ENCODE measurements around the gene PPP1R7. TPM values are rescaled to one million over a fixed set of nuclear protein-coding genes. Genes with fewer than 3 reads are reported as not detected.

Gene PPP1R7
- total RNA-seq, 2 donors from 2014 or later, result 48.5 to 52.7 TPM

DNA sequence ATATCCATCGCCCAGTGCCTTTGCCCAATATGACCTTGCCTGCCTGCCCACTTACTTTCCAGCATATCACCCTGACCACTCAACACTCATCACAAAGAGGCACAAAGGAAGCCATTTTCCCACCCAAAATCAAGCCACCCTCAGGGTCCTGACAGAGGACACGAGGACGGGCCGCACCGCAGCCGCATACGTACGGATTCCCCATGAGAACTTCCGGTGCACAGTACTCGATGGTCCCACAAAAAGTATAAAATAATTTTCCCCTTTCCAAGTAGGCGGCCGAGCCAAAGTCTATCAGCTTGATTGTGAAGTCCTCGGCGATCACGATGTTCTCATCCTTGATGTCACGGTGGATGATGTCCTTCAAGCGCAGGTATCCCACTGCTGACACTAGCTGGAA, 38.2 kb upstream of the PPP1R7 start:
- TF ChIP-seq, protein P1, sequence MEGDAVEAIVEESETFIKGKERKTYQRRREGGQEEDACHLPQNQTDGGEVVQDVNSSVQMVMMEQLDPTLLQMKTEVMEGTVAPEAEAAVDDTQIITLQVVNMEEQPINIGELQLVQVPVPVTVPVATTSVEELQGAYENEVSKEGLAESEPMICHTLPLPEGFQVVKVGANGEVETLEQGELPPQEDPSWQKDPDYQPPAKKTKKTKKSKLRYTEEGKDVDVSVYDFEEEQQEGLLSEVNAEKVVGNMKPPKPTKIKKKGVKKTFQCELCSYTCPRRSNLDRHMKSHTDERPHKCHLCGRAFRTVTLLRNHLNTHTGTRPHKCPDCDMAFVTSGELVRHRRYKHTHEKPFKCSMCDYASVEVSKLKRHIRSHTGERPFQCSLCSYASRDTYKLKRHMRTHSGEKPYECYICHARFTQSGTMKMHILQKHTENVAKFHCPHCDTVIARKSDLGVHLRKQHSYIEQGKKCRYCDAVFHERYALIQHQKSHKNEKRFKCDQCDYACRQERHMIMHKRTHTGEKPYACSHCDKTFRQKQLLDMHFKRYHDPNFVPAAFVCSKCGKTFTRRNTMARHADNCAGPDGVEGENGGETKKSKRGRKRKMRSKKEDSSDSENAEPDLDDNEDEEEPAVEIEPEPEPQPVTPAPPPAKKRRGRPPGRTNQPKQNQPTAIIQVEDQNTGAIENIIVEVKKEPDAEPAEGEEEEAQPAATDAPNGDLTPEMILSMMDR (conservative IDR thresholded peaks at IDR 0.05), result no peak
- Mint-ChIP-seq H3K4me3 (no peak overlapping the region), H3K27me3 (ENCODE audit: insufficient read depth) (no peaks in the 10 kb centered on the region), H3K27ac (no peak overlapping the region), H3K9me3 (no peaks in the 10 kb centered on the region), H3K4me1 (no peaks in the 10 kb centered on the region), H3K36me3 (ENCODE audit: low read depth) (peaks cover 34% of the 10 kb centered on the region)
- H3K4me1 ChIP-seq (ENCODE audit: control insufficient read depth, insufficient read depth, low read length), result no peaks in the 10 kb centered on the region
- no peak overlapping the region for H3K4me3 ChIP-seq (ENCODE audit: low read length)
- DNase-seq, result no peak
- H3K27me3 ChIP-seq (ENCODE audit: control insufficient read depth, insufficient read depth, low read length, poor library complexity, severe bottlenecking), result no peaks in the 10 kb centered on the region
- no peak overlapping the region for H3K27ac ChIP-seq (ENCODE audit: low read depth, low read length)
- 89 to 93% methylated on average over 16 to 17 of the region's 17 CpGs for WGBS, 2 experiments (ENCODE audit: insufficient coverage in 1 of 2, insufficient read length in 1 of 2)
- H3K9me3 ChIP-seq (ENCODE audit: control insufficient read depth, low read length), result no peaks in the 10 kb centered on the region
- no peak overlapping the region for H3K9ac ChIP-seq (ENCODE audit: extremely low read depth, low read length, poor library complexity, severe bottlenecking)
- peaks cover 19% of the 10 kb centered on the region for H3K36me3 ChIP-seq (ENCODE audit: control insufficient read depth, insufficient read depth, low read length)

DNA sequence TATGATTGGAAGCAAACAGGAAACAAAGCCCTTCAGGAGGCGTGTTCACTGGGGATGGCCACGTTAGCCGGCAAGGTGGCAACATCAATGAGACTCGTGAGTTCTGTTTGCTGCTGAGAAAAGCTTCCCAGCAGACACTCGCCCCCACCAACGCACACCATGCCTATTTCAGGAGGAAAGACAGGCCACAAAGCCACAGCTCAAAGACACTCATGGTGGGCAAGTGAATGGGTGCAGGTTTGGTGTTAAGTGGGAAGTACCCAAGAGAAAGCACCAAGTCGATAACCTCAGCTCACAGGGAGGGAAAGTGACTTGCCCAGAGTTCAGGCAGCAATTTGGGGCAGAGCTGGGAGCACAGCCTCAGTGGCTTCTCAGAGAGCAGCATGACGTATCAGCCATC, 37.7 kb upstream of the PPP1R7 start:
- no peak overlapping the region for H3K4me3 ChIP-seq (ENCODE audit: low read length)
- H3K27me3 ChIP-seq (ENCODE audit: control insufficient read depth, insufficient read depth, low read length, poor library complexity, severe bottlenecking), result no peaks in the 10 kb centered on the region
- Mint-ChIP-seq H3K27ac (no peak overlapping the region), H3K9me3 (no peaks in the 10 kb centered on the region), H3K4me3 (no peak overlapping the region), H3K36me3 (ENCODE audit: low read depth) (peaks cover 31% of the 10 kb centered on the region), H3K27me3 (ENCODE audit: insufficient read depth) (no peaks in the 10 kb centered on the region), H3K4me1 (no peaks in the 10 kb centered on the region)
- no peaks in the 10 kb centered on the region for H3K4me1 ChIP-seq (ENCODE audit: control insufficient read depth, insufficient read depth, low read length)
- TF ChIP-seq, protein P1 (conservative IDR thresholded peaks at IDR 0.05), result no peak
- WGBS, 2 experiments (ENCODE audit: insufficient coverage in 1 of 2, insufficient read length in 1 of 2), result 92% methylated on average over 5 to 8 of the region's 8 CpGs
- no peak overlapping the region for H3K27ac ChIP-seq (ENCODE audit: low read depth, low read length)
- no peak for DNase-seq
- H3K9me3 ChIP-seq (ENCODE audit: control insufficient read depth, low read length), result no peaks in the 10 kb centered on the region
- H3K36me3 ChIP-seq (ENCODE audit: control insufficient read depth, insufficient read depth, low read length), result peaks cover 19% of the 10 kb centered on the region
- H3K9ac ChIP-seq (ENCODE audit: extremely low read depth, low read length, poor library complexity, severe bottlenecking), result no peak overlapping the region

DNA sequence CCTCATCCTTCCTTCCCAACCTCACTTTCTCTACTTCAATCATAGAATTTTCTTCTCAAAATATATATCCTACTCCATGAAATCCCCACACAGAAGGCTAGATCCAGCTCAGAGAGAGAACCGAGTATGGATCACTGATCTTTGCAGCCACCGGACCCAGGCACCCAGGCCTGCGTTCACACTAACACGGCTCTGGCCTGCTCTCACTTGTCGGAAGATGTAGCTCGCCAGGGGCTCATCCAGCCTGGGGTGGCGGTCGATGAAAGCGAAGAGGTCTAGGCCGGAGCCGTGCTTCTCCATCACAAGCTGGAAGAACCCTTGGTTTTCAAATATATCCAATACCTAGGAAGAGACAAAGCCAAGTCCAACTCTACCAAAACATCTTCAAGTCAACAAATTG, 35.4 kb upstream of the PPP1R7 start:
- no peak overlapping the region for H3K9ac ChIP-seq (ENCODE audit: extremely low read depth, low read length, poor library complexity, severe bottlenecking)
- H3K36me3 ChIP-seq (ENCODE audit: control insufficient read depth, insufficient read depth, low read length), result peaks cover 19% of the 10 kb centered on the region
- H3K27me3 ChIP-seq (ENCODE audit: control insufficient read depth, insufficient read depth, low read length, poor library complexity, severe bottlenecking), result no peaks in the 10 kb centered on the region
- Mint-ChIP-seq H3K4me1 (no peaks in the 10 kb centered on the region), H3K36me3 (ENCODE audit: low read depth) (peaks cover 30% of the 10 kb centered on the region), H3K27ac (no peak overlapping the region), H3K4me3 (no peak overlapping the region), H3K27me3 (ENCODE audit: insufficient read depth) (no peaks in the 10 kb centered on the region), H3K9me3 (no peaks in the 10 kb centered on the region)
- H3K27ac ChIP-seq (ENCODE audit: low read depth, low read length), result no peak overlapping the region
- TF ChIP-seq, protein P1 (conservative IDR thresholded peaks at IDR 0.05), result no peak
- WGBS, 2 experiments (ENCODE audit: insufficient coverage in 1 of 2, insufficient read length in 1 of 2), result 95 to 96% methylated on average over 11 of the region's 11 CpGs
- H3K9me3 ChIP-seq (ENCODE audit: control insufficient read depth, low read length), result no peaks in the 10 kb centered on the region
- H3K4me3 ChIP-seq (ENCODE audit: low read length), result no peak overlapping the region
- no peaks in the 10 kb centered on the region for H3K4me1 ChIP-seq (ENCODE audit: control insufficient read depth, insufficient read depth, low read length)
- DNase-seq, result no peak

Data from endodermal cell (in vitro differentiated cells).